Coronary artery (tissue), 2 donors: Measurements from ENCODE around the gene BANF1.

ENCODE experiments used
- DNase-seq: peaks from one replicate; pipeline ENCODE4 v3.0.0-alpha.2; 2017; ENCODE audit warnings: low spot score
- H3K27ac ChIP-seq, 2 donors: fragments of 200-600 bp; sonication (generic); one replicate each; pipeline ENCODE4 v1.5.1; 2016 to 2019
- H3K4me3 ChIP-seq: fragments of 200-600 bp; sonication (generic); 2 replicates; pipeline ENCODE4 v1.5.1; 2016; ENCODE audit warnings: mild to moderate bottlenecking, moderate library complexity
- TF ChIP-seq, protein P1 (sequence below): fragments of 200-600 bp; sonication (generic); IDR thresholded peaks from one replicate; pipeline ENCODE4 v1.5.1; 2019; ENCODE audit warnings: antibody characterized with exemption

The BANF1 gene

DNA sequence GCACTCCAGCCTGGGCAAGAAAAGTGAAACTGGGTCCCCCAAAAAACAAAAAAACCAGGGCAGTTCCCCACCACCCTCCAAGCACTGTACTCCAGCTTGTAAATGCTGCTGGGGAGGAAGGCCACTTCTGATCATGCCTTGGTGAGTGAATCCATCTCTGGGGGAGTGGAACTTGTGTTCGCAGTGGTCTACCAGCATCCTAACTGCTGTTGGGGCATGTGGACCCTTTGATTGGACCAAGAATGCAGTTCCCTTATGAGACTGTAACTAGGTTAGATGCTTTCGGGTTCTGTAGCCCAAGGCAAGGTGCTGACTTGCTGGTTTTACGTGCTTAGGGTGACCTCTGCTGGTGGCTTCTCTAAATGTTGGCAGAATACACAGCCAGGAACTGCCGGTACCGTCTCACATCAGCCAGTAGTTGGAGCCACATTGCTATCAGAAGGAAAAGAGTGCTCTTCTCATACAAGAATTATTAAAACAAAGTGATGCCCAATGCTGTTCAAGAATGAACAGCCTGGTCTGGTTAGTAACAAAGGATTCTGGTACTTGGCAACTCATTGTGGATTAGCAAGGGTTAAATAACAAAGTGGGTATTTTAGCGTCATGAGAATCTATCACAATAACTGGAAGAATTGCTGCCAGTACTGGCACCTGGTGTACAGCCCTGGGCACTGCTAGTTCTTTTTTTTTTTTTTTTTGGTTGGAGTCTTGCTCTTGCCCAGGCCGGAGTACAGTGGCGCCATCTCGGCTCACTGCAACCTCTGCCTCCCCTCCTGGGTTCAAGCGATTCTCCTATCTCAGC is 13.3 kb upstream of the BANF1 start:
- peak; percentile 90 for DNase-seq
- TF ChIP-seq, protein P1, sequence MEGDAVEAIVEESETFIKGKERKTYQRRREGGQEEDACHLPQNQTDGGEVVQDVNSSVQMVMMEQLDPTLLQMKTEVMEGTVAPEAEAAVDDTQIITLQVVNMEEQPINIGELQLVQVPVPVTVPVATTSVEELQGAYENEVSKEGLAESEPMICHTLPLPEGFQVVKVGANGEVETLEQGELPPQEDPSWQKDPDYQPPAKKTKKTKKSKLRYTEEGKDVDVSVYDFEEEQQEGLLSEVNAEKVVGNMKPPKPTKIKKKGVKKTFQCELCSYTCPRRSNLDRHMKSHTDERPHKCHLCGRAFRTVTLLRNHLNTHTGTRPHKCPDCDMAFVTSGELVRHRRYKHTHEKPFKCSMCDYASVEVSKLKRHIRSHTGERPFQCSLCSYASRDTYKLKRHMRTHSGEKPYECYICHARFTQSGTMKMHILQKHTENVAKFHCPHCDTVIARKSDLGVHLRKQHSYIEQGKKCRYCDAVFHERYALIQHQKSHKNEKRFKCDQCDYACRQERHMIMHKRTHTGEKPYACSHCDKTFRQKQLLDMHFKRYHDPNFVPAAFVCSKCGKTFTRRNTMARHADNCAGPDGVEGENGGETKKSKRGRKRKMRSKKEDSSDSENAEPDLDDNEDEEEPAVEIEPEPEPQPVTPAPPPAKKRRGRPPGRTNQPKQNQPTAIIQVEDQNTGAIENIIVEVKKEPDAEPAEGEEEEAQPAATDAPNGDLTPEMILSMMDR = peak; percentile 89
- H3K4me3 ChIP-seq = no peak overlapping the region
- peak overlapping the region in 1 of 2 donors; percentile 42 for H3K27ac ChIP-seq

DNA sequence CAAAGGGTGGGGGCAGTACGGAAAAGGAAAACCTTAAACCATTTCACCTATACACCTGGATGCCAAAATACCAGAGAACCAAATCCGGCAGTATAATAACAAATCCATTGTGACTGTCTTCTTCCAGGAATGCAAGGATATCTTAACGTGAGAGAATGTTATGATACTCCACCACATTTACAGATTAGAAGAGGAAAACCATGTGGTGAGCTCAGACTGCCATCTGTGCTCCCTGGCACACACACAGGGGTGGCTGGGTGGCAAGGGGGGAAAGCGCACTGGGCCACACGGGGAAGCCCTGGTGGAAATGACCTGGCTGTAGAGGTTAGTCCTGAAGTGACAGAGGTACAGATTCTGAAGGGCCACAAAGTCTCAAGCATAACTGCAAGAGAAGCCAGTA is 10.2 kb upstream of the BANF1 start:
- no peak overlapping the region for H3K4me3 ChIP-seq
- no peak for DNase-seq
- TF ChIP-seq, protein P1 = no peak
- H3K27ac ChIP-seq = no peak overlapping the region

DNA sequence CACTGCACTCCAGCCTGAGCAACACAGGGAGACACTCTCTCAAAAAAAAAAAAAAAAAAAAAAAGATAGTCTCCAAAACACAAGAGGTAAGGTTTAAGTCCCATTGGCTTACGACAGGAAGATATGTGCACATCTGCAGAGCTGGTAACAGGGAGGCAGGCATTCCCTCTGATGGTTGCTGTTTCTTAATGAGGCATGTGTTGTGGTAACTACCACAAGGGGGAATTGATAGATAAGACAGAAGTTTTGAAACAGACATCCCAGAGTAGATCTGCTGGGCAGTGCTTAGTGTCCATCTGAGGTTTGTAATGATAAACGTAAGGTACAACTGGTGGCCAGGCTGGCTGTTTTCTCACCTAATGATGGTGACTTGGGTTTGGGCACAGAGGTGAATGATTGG is 5.0 kb upstream of the BANF1 start:
- no peak overlapping the region for H3K27ac ChIP-seq
- no peak overlapping the region for H3K4me3 ChIP-seq
- TF ChIP-seq, protein P1 = no peak
- no peak for DNase-seq

DNA sequence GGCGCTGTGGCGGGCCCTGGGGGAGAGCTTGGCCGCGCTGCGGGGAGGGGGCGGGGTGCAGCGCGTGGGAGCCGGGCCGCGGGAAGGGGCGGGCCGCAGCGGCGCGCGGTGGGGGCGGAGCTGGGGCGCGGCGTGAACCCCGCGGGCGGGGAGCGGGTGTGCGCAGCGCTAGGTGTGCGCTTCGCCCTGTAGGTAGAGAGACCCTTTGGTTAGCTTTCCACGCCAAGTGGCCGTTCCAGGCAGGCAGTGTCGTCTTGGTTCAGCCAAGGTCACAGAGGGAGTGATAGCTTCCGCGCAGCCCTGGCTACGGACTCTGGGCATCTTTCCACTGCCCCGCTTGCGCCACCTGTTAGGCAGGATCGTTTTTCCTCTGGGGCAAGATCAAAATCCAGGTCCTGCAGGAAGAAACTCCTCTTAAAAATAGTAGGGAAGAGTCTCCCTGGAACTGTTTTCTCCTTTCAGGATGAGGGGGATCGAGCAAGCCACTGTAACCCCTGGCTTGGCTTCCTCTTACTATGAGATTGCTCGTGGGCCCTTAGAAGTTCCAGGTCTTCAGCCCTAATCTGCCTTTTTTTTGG is 434 bp downstream of the BANF1 start:
- H3K4me3 ChIP-seq = peak overlapping the region; percentile 88
- DNase-seq = peak; percentile 79
- H3K27ac ChIP-seq = peak overlapping the region; percentile 85 to 94
- TF ChIP-seq, protein P1 = no peak

DNA sequence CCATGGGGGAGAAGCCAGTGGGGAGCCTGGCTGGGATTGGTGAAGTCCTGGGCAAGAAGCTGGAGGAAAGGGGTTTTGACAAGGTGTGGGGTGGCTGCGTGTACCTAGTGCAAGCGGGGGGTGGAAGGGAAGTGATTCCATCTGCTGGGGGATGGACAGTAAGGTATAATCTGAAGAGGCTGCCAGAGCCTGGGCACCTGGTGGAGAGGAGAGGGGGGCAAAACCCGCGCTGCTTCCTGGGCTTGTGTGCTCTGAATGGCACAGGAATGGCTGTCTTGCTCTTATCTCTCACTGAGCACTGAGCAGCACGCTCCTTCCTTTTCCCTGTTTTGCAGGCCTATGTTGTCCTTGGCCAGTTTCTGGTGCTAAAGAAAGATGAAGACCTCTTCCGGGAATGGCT is 988 bp downstream of the BANF1 start:
- no peak for DNase-seq
- Histone ChIP-seq H3K27ac (peak overlapping the region; percentile 85 to 94), H3K4me3 (peak overlapping the region; percentile 88)
- TF ChIP-seq, protein P1 = no peak

DNA sequence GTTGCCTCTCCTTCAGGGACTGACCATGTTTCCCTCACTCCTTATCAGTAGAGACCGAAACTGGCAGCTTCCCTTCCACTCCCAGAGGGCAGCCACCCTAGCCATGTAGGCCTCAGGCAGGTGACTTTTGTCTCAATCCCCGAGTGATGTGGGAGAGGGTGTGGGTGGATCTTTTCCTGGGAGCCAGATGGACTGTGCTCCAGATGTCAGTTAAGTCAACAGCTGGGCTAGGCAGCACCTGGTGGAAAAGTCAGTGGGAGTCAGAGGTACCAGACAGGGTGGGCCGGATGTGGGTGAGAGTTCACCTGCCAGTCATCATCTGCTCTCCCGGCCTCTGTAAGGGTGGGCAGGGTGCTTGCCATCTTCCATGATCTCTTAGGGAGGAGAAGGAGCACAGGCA is 1.9 kb downstream of the BANF1 start:
- Histone ChIP-seq H3K27ac (peak overlapping the region in 1 of 2 donors; percentile 36), H3K4me3 (no peak overlapping the region)
- DNase-seq = no peak
- TF ChIP-seq, protein P1 = no peak
